ENCODE results near the gene MAP2K7.

MAP2K7 gene

GRCh38 chr19:7867092-7867844, 36.4 kb upstream of the MAP2K7 start:
- no peak for DNase-seq (ENCODE audit: low spot score)

GRCh38 chr19:7868326-7868670, 35.4 kb upstream of the MAP2K7 start:
- DNase-seq (ENCODE audit: low spot score): no peak

- peak; percentile 94 for DNase-seq (ENCODE audit: low spot score)
Measured at GRCh38 chr19:7868671-7869452, 34.8 kb upstream of the MAP2K7 start.

GRCh38 chr19:7869453-7869909, 34.2 kb upstream of the MAP2K7 start:
- DNase-seq (ENCODE audit: low spot score): peak; percentile 91

GRCh38 chr19:7869910-7870511, 33.7 kb upstream of the MAP2K7 start:
- DNase-seq (ENCODE audit: low spot score): peak; percentile 90

- DNase-seq (ENCODE audit: low spot score): peak; percentile 92
Measured at GRCh38 chr19:7870571-7871436, 32.9 kb upstream of the MAP2K7 start.

- DNase-seq (ENCODE audit: low spot score): peak; percentile 100
Measured at GRCh38 chr19:7871437-7872305, 32.0 kb upstream of the MAP2K7 start.

GRCh38 chr19:7872306-7873204, 31.1 kb upstream of the MAP2K7 start:
- no peak for DNase-seq (ENCODE audit: low spot score)

- no peak for DNase-seq (ENCODE audit: low spot score)
Measured at GRCh38 chr19:7873304-7874075, 30.2 kb upstream of the MAP2K7 start.

GRCh38 chr19:7874076-7874896, 29.4 kb upstream of the MAP2K7 start, which contains the start of gene PRR36:
Gene PRR36 (minus strand): TSS chr19:7874390. CDS start chr19:7873689, 701 bp downstream.
- peak; percentile 91 for DNase-seq (ENCODE audit: low spot score)

GRCh38 chr19:7874897-7875273, 28.8 kb upstream of the MAP2K7 start:
- no peak for DNase-seq (ENCODE audit: low spot score)

GRCh38 chr19:7877249-7877836, 26.3 kb upstream of the MAP2K7 start:
- DNase-seq (ENCODE audit: low spot score): no peak

GRCh38 chr19:7879111-7879807, 24.4 kb upstream of the MAP2K7 start:
- DNase-seq (ENCODE audit: low spot score): no peak

- no peak for DNase-seq (ENCODE audit: low spot score)
Measured at GRCh38 chr19:7879836-7880235, 23.8 kb upstream of the MAP2K7 start.

- DNase-seq (ENCODE audit: low spot score): no peak
Measured at GRCh38 chr19:7881910-7882309, 21.8 kb upstream of the MAP2K7 start.

- DNase-seq (ENCODE audit: low spot score): no peak
Measured at GRCh38 chr19:7883105-7883504, 20.6 kb upstream of the MAP2K7 start.
